Effector memory CD8-positive, alpha-beta T cell (primary cell): Measurements from ENCODE around the gene HRCT1.

Experiments
- ATAC-seq: fragments of 150-1000 bp; cut with Tn5 transposase; replicated peaks from 2 replicates; pipeline ENCODE4 v1.10.0; 2021; ENCODE audit warnings: mild to moderate bottlenecking, moderate library complexity
- DNase-seq, 3 experiments: peaks; one replicate each; pipeline ENCODE4 v3.0.0; 2021
- H3K27ac Mint-ChIP-seq, 2 donors: one replicate each; pipeline ENCODE4 v1.8.0; 2022; ENCODE audit warnings: mild to moderate bottlenecking in 2 of 2, mixed read lengths in 2 of 2, moderate library complexity in 2 of 2
- H3K27me3 Mint-ChIP-seq, 2 donors: one replicate each; pipeline ENCODE4 v1.8.0; 2022; ENCODE audit warnings: mixed read lengths in 2 of 2
- H3K36me3 Mint-ChIP-seq: one replicate; pipeline ENCODE4 v1.8.0; 2022; ENCODE audit warnings: mild to moderate bottlenecking, moderate library complexity, mixed read lengths; ENCODE audit not compliant: insufficient read depth
- H3K4me1 Mint-ChIP-seq, 2 donors: one replicate each; pipeline ENCODE4 v1.8.0; 2022; ENCODE audit warnings: low read depth in 2 of 2, mixed read lengths in 2 of 2
- H3K4me3 Mint-ChIP-seq, 2 donors: one replicate each; pipeline ENCODE4 v1.8.0; 2022; ENCODE audit warnings: mild to moderate bottlenecking in 2 of 2, mixed read lengths in 2 of 2, moderate library complexity in 2 of 2
- H3K9me3 Mint-ChIP-seq, 2 donors: one replicate each; pipeline ENCODE4 v1.8.0; 2022; ENCODE audit warnings: mixed read lengths in 2 of 2

The HRCT1 gene

GRCh38 chr9:35945341-35946018 lies 39.5 kb downstream of the HRCT1 start:
- Mint-ChIP-seq H3K27ac (no peak overlapping the region), H3K36me3 (peaks cover 6% of the 10 kb centered on the region), H3K9me3 (no peaks in the 10 kb centered on the region), H3K4me1 (peaks cover 10% of the 10 kb centered on the region in 2 donors), H3K27me3 (peaks cover 13 to 22% of the 10 kb centered on the region in 2 donors), H3K4me3 (no peak overlapping the region)
- peak; percentile 32 to 46 (median 41) for DNase-seq
- ATAC-seq: peak; percentile 44

- ATAC-seq: no peak
- Mint-ChIP-seq H3K36me3 (peaks cover 6% of the 10 kb centered on the region), H3K4me1 (peaks cover 4 to 5% of the 10 kb centered on the region in 2 donors), H3K27ac (no peak overlapping the region), H3K9me3 (no peaks in the 10 kb centered on the region), H3K27me3 (peaks cover 25 to 43% of the 10 kb centered on the region in 2 donors), H3K4me3 (no peak overlapping the region)
- DNase-seq: no peak
These were observed 42.4 kb downstream of the HRCT1 start for GRCh38 chr9:35948451-35948850.

- DNase-seq: no peak
- Mint-ChIP-seq H3K27ac (no peak overlapping the region), H3K4me1 (peaks cover 4 to 5% of the 10 kb centered on the region in 2 donors), H3K27me3 (peaks cover 25 to 47% of the 10 kb centered on the region in 2 donors), H3K4me3 (no peak overlapping the region), H3K9me3 (no peaks in the 10 kb centered on the region), H3K36me3 (peaks cover 6% of the 10 kb centered on the region)
- ATAC-seq: no peak
These were observed 42.9 kb downstream of the HRCT1 start for GRCh38 chr9:35948901-35949318.

GRCh38 chr9:35951736-35952135 lies 45.7 kb downstream of the HRCT1 start:
- H3K27ac Mint-ChIP-seq: no peak overlapping the region
- ATAC-seq (no peak), DNase-seq (no peak)
- H3K27me3 Mint-ChIP-seq: peaks cover 36 to 63% of the 10 kb centered on the region in 2 donors
- peaks cover 0 to 7% of the 10 kb centered on the region in 2 donors for H3K4me1 Mint-ChIP-seq
- H3K36me3 Mint-ChIP-seq: peaks cover 3% of the 10 kb centered on the region
- no peak overlapping the region for H3K4me3 Mint-ChIP-seq
- H3K9me3 Mint-ChIP-seq: no peaks in the 10 kb centered on the region

- ATAC-seq (no peak), DNase-seq (no peak)
- Mint-ChIP-seq H3K9me3 (no peaks in the 10 kb centered on the region), H3K4me1 (peaks cover 0 to 7% of the 10 kb centered on the region in 2 donors), H3K27ac (no peak overlapping the region), H3K36me3 (peaks cover 3% of the 10 kb centered on the region), H3K4me3 (no peak overlapping the region), H3K27me3 (peaks cover 45 to 72% of the 10 kb centered on the region in 2 donors)
These were observed 46.7 kb downstream of the HRCT1 start for GRCh38 chr9:35952526-35953191.

GRCh38 chr9:35954942-35955546 lies 49.0 kb downstream of the HRCT1 start:
- H3K27ac Mint-ChIP-seq: no peak overlapping the region
- peaks cover 36 to 70% of the 10 kb centered on the region in 2 donors for H3K27me3 Mint-ChIP-seq
- H3K9me3 Mint-ChIP-seq: no peaks in the 10 kb centered on the region
- peaks cover 0 to 7% of the 10 kb centered on the region in 2 donors for H3K4me1 Mint-ChIP-seq
- H3K36me3 Mint-ChIP-seq: peaks cover 3% of the 10 kb centered on the region
- ATAC-seq (peak; percentile 78), DNase-seq (peak; percentile 26 to 34 (median 34))
- no peak overlapping the region for H3K4me3 Mint-ChIP-seq

GRCh38 chr9:35956651-35957050 lies 50.6 kb downstream of the HRCT1 start:
- H3K27ac Mint-ChIP-seq: no peak overlapping the region
- DNase-seq (no peak), ATAC-seq (no peak)
- H3K36me3 Mint-ChIP-seq: no peaks in the 10 kb centered on the region
- no peak overlapping the region for H3K4me3 Mint-ChIP-seq
- H3K9me3 Mint-ChIP-seq: no peaks in the 10 kb centered on the region
- peaks cover 48 to 75% of the 10 kb centered on the region in 2 donors for H3K27me3 Mint-ChIP-seq
- peaks cover 0 to 7% of the 10 kb centered on the region in 2 donors for H3K4me1 Mint-ChIP-seq
